GF-D8 (cell line): ENCODE results near the gene TNFRSF6B.
A peak's percentile ranks its signal among the peaks of the same experiment; 100 is the strongest.

ENCODE experiments used
- DNase-seq: peaks from one replicate; lab custom pipeline; 2025; lab: John Stamatoyannopoulos, UW

Gene TNFRSF6B

DNA sequence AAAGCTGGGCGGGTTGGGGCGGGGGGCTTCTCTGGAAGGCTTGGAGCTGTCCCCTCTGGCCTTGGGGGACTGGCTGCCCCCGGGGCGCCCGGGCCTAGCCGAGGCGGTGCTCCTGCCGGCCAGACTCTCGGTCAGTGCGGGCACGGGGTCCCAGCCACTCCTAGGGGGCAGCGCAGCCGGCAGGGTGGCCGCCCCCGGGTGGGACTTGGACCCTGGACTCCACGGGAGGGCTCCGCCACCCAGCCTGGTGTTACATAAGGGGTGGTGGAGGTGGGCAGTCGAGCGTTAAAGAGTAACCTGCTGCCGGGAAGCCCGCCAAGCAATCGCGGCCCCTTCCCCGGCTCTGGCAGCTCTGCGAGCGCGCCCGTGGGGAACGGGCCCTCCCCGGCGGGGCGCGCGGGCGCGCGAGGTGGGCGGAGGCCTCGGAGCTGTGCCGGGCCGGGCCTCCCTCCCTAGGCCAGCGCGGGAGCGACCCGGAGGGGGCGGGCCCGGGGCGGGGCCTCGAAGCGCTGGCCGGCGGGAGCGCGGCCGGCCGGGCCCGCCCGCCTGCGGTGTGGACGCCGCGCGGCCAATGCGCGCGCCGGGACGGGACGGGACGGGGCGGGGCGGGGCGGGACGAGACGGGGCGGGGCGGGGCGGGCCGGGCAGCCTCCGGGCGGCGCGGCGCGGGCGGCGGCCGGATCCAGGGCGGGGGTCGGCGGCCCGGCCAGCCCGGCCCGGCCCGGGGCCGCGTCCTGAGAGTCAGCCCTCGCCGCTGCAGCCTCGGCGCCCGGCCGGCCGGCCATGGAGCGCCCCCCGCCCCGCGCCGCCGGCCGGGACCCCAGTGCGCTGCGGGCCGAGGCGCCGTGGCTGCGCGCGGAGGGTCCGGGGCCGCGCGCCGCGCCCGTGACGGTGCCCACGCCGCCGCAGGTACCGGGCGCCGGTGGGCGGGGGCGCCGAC is 42.9 kb downstream of the TNFRSF6B start, which contains the start of gene SLC2A4RG:
SLC2A4RG (plus strand) TSS at position 647 of the 940 bp plus-strand sequence; CDS start at position 784, 137 bp downstream.
- peak; percentile 32 for DNase-seq

DNA sequence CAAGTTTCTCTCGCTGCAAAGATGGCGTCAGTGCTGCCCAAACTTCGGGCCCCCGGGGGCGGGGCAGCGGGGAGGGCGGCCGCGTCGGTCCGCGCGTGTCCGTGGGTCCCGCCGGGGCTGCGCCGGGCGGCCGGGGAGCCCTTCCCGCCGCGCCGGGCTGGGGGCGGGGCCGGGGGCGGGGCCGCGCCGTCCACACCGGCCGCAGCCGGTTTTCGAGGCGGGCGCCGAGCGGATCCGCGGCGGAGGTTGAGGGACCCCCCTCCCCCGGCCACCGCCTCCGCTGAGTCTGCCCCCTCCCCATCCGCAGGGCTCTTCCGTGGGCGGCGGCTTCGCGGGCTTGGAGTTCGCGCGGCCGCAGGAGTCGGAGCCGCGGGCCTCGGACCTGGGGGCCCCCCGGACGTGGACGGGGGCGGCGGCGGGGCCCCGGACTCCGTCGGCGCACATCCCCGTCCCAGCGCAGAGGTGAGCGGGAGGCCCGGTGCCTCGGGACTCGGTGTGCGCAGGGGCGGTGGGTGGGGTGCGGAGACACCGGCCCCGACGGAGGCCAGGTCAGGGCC is 43.7 kb downstream of the TNFRSF6B start:
- no peak for DNase-seq

DNA sequence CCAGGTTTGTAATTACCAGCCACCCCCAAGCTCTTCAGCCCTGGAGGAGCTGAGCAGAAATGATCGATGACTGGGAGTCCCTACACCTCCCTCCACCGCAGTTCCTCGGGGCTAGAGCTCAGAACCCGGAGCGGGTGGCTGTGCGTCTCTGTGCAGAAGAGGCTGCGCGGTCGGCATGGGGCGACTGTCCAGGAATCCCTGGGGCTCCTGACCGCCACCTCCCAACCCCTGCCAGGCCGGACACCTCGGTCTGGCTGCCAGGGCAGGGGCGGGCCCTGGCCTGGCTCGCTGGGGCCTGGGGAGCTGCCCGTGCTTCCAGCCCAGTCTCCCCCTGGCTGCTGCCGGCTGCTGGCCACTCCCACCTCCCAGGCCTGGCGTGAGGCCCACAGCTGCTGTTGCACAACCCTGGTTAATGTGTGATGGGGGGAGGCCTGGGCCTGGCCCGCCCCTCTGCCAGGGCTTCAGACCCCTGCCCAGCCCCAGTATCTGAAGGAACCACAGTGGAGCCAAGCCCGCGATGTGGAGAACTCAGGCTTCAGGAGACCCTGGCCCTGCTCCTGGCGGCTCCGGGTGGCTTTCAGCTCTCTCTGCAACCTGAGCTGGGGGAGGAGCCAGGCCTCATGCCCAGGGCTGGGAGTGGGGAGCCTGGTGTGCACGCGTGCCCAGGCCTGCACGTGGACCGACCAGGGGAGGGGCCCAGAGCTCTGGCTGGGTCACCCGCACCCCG is 44.3 kb downstream of the TNFRSF6B start:
- DNase-seq = peak; percentile 63

DNA sequence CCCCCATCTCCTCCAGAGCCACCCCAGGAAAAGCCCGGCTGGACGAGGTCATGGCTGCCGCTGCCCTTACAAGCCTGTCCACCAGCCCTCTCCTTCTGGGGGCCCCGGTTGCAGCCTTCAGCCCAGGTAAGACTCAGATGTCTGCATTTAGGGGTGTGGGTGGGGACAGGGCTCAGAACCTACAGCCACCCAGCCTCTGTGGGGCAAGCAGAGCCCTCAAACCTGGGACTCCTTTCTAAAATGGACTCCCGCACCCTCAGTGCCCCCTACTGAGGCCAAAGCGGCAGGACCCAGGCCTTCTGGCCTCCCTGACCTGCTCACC is 44.9 kb downstream of the TNFRSF6B start:
- no peak for DNase-seq

DNA sequence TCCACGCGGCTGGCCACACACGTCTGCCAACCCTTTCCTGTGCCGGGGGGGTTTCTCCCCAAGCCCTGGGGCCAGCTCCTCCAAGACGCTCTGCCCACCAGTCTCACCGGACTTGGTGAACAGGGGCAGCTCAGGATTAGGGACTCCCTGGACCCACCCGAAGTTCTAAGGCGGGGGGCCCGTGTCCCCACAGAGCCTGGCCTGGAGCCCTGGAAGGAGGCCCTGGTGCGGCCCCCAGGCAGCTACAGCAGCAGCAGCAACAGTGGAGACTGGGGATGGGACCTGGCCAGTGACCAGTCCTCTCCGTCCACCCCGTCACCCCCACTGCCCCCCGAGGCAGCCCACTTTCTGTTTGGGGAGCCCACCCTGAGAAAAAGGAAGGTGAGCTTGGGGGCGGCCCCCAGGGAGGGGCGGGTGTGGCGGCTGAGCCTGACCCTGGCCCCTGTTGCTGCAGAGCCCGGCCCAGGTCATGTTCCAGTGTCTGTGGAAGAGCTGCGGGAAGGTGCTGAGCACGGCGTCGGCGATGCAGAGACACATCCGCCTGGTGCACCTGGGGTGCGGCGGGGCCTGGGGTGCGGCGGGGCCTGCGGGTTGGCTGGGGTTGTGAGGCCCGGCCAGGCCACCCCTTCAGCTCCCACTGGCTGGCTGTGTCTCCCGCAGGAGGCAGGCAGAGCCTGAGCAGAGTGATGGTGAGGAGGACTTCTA is 45.4 kb downstream of the TNFRSF6B start:
- no peak for DNase-seq

DNA sequence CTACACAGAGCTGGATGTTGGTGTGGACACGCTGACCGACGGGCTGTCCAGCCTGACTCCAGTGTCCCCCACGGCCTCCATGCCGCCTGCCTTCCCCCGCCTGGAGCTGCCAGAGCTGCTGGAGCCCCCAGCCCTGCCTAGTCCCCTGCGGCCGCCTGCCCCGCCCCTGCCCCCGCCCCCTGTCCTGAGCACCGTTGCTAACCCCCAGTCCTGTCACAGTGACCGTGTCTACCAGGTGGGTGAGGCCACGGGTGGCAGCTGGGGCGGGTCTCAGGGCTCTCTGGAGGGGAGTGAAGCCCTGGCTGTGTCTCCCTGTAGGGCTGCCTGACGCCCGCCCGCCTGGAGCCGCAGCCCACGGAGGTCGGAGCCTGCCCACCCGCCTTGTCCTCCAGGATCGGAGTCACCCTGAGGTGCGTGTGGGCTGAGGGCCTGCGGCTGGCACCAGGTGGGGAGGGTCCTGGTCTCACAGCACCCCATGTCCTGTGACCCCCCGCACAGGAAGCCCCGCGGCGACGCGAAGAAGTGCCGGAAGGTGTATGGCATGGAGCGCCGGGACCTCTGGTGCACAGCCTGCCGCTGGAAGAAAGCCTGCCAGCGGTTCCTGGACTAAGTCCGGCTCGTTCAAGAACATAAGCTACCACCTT is 46.1 kb downstream of the TNFRSF6B start:
- no peak for DNase-seq

DNA sequence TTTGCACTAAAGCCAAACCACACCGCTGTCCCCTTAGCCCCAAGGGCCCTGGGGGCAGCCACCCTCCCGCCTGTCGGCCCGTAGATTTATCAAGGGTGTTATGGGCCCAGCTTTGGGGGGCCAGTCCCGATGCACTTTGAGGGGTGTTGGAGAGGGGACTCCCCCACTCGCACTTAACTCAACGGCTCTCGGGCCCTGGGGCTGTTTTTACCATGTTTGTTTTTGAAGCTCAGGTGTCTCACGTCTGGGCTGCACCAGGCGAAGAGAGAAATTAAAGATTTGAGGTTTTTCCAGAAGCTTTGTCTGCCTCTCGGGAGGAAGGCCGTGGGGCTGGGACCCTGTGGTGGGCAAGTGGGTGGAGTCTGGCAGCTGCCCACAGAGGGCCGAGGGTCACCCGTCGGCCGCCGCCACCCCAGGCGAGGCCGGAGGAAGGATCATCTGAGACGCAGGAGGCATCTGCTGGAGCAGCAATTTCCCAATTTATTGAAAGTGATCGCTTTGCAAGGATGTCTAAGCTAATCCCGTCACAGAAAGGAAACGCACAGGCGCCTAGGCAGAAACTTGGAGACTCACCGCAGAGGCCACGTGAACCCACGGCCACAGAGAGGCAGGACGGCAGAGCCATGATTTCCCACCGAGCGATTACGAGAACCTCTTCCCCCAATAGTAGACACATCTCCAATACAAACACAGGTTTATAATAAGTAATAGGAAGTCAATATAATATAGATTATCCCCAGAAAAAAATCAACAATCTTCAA is 46.9 kb downstream of the TNFRSF6B start:
- no peak for DNase-seq

DNA sequence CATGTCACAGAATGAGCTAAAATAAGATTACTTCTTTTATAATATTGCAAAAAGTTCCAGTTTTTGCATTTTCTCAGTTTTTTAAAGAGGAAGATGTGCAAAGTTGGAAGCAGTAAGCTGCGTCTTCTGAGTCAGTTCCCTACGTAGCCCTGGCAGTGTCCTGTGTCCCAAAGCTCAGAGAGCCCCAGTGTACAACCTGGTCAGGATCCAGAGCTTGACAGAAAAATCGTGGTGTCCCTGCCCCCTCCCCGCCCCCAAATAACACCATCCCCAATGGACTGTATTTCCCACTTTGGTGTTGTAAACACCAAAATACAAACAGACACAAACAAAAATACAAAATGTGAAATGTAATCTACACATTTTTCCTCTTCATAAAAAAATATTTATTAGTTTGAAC is 47.7 kb downstream of the TNFRSF6B start:
- no peak for DNase-seq

DNA sequence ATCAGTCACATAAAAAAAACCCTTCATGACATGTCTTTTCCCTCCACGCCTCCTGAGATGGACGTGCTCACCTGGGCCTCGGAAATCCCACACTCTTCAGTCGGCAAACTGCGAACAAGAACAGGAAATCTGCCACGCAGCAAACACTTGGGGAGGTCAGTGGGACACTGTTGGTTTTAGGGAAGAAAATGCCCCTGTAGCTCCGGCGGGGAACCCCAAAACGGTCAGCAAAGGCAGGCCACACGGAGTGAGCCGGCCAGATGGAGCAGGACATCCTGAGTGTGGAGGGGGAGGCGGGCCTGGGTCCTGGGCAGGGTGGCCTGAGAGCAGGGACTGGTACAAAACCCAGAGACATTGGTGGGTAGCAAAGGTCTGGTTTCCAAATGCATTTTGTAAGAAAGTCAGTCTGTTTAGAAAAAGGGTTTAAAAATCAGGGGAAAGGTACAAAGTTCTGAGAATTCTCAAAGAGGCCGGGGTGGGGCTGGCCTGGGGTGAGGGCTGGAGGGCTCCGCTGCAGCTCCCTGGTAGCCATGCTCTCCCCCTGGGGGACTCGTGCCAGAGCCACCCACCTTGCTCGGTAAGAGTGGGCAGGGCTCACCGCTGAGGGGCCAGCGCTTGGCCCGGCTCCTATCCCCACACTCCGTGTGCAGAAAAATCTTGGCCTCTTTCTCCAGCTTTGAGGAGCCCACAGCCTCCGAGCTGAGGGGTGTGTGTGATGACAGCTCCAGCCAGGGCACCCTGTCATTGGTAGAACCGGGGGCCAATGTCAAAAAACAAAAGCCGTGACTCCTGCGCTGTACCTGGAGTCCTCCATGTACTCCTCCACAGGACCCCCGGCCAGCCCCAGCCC is 48.3 kb downstream of the TNFRSF6B start:
- DNase-seq = no peak

DNA sequence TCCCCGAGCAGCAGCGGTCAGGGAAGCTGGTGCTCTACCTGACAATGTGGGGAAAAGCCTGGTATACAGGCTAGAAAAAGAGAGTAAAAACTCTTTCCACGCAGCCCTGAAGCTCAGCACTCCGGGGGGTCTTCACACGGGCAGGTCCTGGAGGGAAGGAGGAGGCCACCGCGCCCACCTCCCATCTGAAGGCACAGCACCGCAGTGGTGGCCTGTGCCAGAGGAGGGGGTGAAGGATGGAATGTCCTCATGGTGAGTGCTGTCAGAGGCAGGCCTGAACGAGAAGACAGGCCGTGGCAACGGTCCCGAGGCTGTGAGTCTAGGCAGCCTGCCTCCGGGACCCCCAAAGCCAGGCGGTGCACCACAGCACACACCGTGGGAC is 49.0 kb downstream of the TNFRSF6B start:
- DNase-seq = no peak

DNA sequence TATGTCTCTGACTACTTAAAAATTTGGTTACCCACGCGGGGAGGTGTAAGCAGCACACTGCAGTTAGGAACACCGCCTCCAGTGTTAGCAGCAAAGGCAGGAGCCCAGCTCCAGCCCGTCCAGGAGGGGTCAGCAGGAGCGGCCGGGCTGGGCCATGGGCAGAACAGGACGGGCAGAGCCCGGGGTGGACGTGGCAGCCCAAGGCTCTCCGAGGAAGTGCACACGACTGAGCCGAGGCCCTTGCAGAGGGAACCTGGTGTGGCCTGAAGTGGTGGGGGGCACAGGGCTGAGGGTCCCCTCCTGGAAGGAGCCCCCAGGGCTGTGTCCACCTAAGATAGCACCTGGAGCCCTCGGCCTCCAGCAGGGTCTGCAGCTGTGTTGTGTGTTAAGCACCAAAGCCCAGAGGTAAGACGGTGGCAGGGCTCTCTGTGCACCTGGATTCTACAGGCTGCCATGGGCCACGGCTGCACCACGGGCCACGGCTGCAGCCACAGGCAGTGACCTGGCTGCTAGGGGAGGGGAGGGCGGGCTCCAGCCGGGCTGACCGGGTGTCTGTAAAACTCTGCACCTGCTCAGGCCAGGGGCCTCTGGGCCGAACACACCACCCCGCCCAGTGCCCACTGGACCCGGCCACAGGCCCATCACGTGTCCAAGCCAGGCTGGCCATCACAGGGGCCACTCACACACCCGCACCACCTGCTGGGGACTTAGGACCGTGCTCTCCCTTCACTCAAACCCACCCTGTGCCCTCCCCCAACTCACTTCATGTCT is 49.7 kb downstream of the TNFRSF6B start:
- no peak for DNase-seq

DNA sequence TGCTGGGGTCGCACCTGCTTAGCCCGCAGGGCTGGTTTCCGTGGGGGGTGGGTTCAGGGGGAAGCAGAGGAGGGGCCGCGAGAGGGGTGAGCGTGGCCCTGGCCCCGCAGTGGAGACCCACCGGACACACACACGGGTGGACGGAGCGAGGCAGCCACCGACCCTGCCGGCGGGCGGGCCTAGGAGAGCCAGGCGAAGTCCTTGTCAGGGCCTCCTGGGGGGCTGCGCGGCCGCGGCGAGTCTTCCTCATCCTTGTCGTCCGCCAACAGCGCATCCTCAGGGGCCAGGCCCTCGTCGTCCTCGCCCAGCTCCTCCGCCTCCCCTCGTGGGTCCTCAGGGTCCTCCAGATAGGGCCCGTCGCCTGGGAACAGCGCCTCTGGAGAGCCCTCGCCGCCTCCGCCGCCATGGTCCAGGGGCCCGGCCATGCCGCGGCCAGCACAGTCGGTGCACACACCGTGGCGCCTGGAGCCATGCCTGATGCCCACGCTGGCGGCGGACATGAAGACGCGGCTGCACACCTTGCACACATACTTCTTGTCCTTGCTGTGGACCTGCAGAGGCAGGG is 50.4 kb downstream of the TNFRSF6B start:
- DNase-seq = no peak

DNA sequence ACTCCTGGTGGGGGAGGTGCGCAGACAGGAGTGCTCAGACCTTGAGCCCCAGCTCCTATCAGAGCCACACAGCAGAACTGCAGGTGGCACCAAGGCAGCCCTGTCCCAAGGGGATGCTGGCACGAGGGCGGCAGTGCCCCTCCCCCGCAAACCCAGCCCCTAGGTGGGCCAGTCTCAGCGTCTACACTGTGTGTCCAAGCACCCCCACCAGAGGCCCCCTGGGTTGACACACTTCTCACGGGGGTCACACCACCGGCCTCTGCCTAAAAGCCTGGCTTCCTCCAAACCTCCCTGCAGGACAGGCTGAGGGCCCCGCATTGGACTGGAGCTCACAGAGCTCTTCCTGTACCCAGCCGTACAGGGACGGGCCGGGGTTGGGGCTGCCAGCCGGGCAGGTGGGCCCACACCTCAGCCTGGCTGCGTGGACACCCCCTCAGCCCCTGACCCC is 51.2 kb downstream of the TNFRSF6B start:
- no peak for DNase-seq
